A673 (cell line): ENCODE data around the gene UBE2J1.
A peak's percentile ranks its signal among the peaks of the same experiment; 100 is the strongest.

Source experiments
- EZH2 ChIP-seq: fragments of 200-600 bp; sonication (generic); IDR thresholded peaks from 2 replicates; pipeline ENCODE4 v1.6.1; 2017; ENCODE audit warnings: borderline replicate concordance, low read depth, mild to moderate bottlenecking, mixed read lengths, antibody characterized with exemption, low read length; ENCODE audit not compliant: poor library complexity, severe bottlenecking
- TF ChIP-seq, protein P1 (sequence below): fragments of 300-800, 200-600 bp; sonication (generic); conservative IDR thresholded peaks from 2 replicates; pipeline ENCODE4 v1.5.1; 2017; ENCODE audit warnings: low read depth, mild to moderate bottlenecking, antibody characterized with exemption, low read length, moderate library complexity, mixed read lengths

GRCh38 chr6:89311853-89312531 lies 40.5 kb downstream of the UBE2J1 start:
- TF ChIP-seq, protein P1, sequence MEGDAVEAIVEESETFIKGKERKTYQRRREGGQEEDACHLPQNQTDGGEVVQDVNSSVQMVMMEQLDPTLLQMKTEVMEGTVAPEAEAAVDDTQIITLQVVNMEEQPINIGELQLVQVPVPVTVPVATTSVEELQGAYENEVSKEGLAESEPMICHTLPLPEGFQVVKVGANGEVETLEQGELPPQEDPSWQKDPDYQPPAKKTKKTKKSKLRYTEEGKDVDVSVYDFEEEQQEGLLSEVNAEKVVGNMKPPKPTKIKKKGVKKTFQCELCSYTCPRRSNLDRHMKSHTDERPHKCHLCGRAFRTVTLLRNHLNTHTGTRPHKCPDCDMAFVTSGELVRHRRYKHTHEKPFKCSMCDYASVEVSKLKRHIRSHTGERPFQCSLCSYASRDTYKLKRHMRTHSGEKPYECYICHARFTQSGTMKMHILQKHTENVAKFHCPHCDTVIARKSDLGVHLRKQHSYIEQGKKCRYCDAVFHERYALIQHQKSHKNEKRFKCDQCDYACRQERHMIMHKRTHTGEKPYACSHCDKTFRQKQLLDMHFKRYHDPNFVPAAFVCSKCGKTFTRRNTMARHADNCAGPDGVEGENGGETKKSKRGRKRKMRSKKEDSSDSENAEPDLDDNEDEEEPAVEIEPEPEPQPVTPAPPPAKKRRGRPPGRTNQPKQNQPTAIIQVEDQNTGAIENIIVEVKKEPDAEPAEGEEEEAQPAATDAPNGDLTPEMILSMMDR = peak; percentile 55
- no peak for TF ChIP-seq EZH2
